Measurements from ENCODE around the gene CEP120. TPM values are rescaled to one million over a fixed set of nuclear protein-coding genes. Genes with fewer than 3 reads are reported as not detected.

CEP120 gene
- total RNA-seq, 1 donor from 2014 or later: 11.8 TPM

DNA sequence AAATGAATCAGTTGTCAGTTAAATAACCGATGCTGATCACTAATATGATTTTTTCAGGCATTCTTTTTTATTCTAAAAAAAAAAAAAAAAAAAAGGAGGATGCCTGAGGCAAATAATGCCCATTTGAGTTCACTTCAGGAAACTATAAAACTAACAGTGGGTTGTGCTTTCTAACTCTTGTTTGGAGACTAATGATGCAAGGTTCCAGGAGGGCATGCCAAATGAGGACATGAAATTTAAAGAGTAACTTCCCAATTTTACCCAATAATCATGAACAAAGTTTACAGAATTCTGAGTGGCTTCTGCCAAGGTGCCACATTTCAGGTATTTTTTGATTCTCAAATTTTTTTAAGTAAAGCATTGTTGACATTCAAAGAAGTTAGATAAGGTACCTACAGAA, 41.0 kb downstream of the CEP120 start:
- no peak for DNase-seq
- no peaks in the 10 kb centered on the region for H3K27me3 ChIP-seq (ENCODE audit: low read depth)
- H3K4me1 ChIP-seq: no peaks in the 10 kb centered on the region
- no peak overlapping the region for H3K4me3 ChIP-seq
- intact Hi-C loops (cut with micrococcal nuclease): no loop called here
- no peak overlapping the region for H3K27ac ChIP-seq (replicated peaks)
- TF ChIP-seq, protein P1, sequence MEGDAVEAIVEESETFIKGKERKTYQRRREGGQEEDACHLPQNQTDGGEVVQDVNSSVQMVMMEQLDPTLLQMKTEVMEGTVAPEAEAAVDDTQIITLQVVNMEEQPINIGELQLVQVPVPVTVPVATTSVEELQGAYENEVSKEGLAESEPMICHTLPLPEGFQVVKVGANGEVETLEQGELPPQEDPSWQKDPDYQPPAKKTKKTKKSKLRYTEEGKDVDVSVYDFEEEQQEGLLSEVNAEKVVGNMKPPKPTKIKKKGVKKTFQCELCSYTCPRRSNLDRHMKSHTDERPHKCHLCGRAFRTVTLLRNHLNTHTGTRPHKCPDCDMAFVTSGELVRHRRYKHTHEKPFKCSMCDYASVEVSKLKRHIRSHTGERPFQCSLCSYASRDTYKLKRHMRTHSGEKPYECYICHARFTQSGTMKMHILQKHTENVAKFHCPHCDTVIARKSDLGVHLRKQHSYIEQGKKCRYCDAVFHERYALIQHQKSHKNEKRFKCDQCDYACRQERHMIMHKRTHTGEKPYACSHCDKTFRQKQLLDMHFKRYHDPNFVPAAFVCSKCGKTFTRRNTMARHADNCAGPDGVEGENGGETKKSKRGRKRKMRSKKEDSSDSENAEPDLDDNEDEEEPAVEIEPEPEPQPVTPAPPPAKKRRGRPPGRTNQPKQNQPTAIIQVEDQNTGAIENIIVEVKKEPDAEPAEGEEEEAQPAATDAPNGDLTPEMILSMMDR (IDR thresholded peaks at IDR 0.05; ENCODE audit: borderline replicate concordance): no peak
- no peaks in the 10 kb centered on the region for H3K9me3 ChIP-seq (replicated peaks)
- peaks cover 78% of the 10 kb centered on the region for H3K36me3 ChIP-seq

DNA sequence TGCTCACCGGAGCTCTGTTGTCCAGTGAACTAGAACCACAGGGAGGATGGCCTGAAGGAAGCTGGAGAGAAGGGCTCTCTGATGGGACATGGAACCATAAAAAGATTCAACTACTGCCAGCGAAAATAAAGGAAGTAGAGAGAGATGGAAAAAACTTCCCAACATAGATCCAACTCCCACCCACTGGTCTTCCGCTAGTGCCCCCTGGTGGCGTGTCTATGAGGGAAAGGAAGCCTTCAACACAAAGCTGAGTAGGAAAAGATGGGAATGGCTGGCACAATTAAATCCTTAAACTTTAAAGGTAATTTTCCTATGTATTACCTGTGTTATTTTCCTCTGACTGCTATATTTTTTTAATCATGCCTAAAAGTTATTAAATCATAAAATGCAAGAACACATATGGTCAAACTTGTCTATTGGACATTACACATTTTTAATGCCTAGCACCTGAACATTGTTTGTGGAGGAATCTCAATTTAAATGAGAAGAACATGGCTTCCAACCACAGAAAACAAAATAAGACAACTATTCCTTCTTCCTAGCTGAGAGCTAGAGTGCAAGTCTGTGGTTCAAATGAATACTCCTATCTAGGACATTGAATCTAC, 51.5 kb downstream of the CEP120 start:
- H3K4me3 ChIP-seq: no peak overlapping the region
- H3K9me3 ChIP-seq (replicated peaks): no peaks in the 10 kb centered on the region
- H3K27me3 ChIP-seq (ENCODE audit: low read depth): no peaks in the 10 kb centered on the region
- DNase-seq: peak; percentile 18
- H3K27ac ChIP-seq (replicated peaks): no peak overlapping the region
- H3K4me1 ChIP-seq: no peaks in the 10 kb centered on the region
- peaks cover 66% of the 10 kb centered on the region for H3K36me3 ChIP-seq
- intact Hi-C loops (cut with micrococcal nuclease): no loop called here
- TF ChIP-seq, protein P1 (IDR thresholded peaks at IDR 0.05; ENCODE audit: borderline replicate concordance): peak; percentile 59

GRCh38 chr5:123369371-123369968, 53.7 kb downstream of the CEP120 start:
- TF ChIP-seq, protein P1 (IDR thresholded peaks at IDR 0.05; ENCODE audit: borderline replicate concordance): no peak
- Histone ChIP-seq H3K27me3 (ENCODE audit: low read depth) (no peaks in the 10 kb centered on the region), H3K36me3 (peaks cover 45% of the 10 kb centered on the region), H3K4me1 (peaks cover 12% of the 10 kb centered on the region), H3K4me3 (no peak overlapping the region), H3K27ac (replicated peaks) (no peak overlapping the region), H3K9me3 (replicated peaks) (no peaks in the 10 kb centered on the region)
- intact Hi-C loops (cut with micrococcal nuclease): no loop called here
- no peak for DNase-seq

- DNase-seq: no peak
- Histone ChIP-seq H3K9me3 (replicated peaks) (no peaks in the 10 kb centered on the region), H3K27ac (replicated peaks) (no peak overlapping the region), H3K4me3 (no peak overlapping the region), H3K4me1 (peaks cover 12% of the 10 kb centered on the region), H3K27me3 (ENCODE audit: low read depth) (no peaks in the 10 kb centered on the region), H3K36me3 (peaks cover 33% of the 10 kb centered on the region)
- intact Hi-C loops (cut with micrococcal nuclease): no loop called here
- TF ChIP-seq, protein P1 (IDR thresholded peaks at IDR 0.05; ENCODE audit: borderline replicate concordance): peak; percentile 40
Observed at GRCh38 chr5:123367739-123368138, 55.5 kb downstream of the CEP120 start.

GRCh38 chr5:123365156-123365555, 58.0 kb downstream of the CEP120 start:
- Histone ChIP-seq H3K36me3 (peaks cover 11% of the 10 kb centered on the region), H3K27ac (replicated peaks) (no peak overlapping the region), H3K4me1 (peaks cover 12% of the 10 kb centered on the region), H3K4me3 (no peak overlapping the region), H3K27me3 (ENCODE audit: low read depth) (no peaks in the 10 kb centered on the region), H3K9me3 (replicated peaks) (no peaks in the 10 kb centered on the region)
- DNase-seq: no peak
- intact Hi-C loops (cut with micrococcal nuclease): no loop called here
- TF ChIP-seq, protein P1 (IDR thresholded peaks at IDR 0.05; ENCODE audit: borderline replicate concordance): no peak

All from left ventricle myocardium inferior (tissue), 1 donor.